H9 (cell line): ENCODE measurements around the gene BCORL1. TPM values are rescaled to one million over a fixed set of nuclear protein-coding genes. Genes with fewer than 3 reads are reported as not detected.

Experiments used
- DNase-seq: peaks from one replicate; pipeline ENCODE4 v3.0.0-alpha.2; 2017
- H2AFZ ChIP-seq: one replicate; pipeline ENCODE4 v1.6.1; 2013; ENCODE audit warnings: mild to moderate bottlenecking, low read length, control low read depth, moderate library complexity
- H2AK5ac ChIP-seq: 2 replicates; pipeline ENCODE4 v1.6.1; 2013; ENCODE audit warnings: low read length, control low read depth, mixed read lengths; ENCODE audit not compliant: insufficient read length
- H2BK120ac ChIP-seq: one replicate; pipeline ENCODE4 v1.6.1; 2013; ENCODE audit warnings: low read depth, mild to moderate bottlenecking, low read length, control low read depth, inconsistent platforms; ENCODE audit not compliant: poor library complexity, severe bottlenecking
- H2BK12ac ChIP-seq: 2 replicates; pipeline ENCODE4 v1.6.1; 2013; ENCODE audit warnings: low read length, control low read depth, mixed read lengths, low read depth; ENCODE audit not compliant: insufficient read length
- H2BK15ac ChIP-seq: 2 replicates; pipeline ENCODE4 v1.6.1; 2013; ENCODE audit warnings: low read depth, low read length, control low read depth
- H2BK20ac ChIP-seq: one replicate; pipeline ENCODE4 v1.6.1; 2013; ENCODE audit warnings: low read depth, mild to moderate bottlenecking, low read length, control low read depth, inconsistent platforms; ENCODE audit not compliant: poor library complexity, severe bottlenecking
- H2BK5ac ChIP-seq: 2 replicates; pipeline ENCODE4 v1.6.1; 2013; ENCODE audit warnings: low read length, control low read depth, mixed read lengths; ENCODE audit not compliant: insufficient read length
- H3K14ac ChIP-seq: 2 replicates; pipeline ENCODE4 v1.6.1; 2013; ENCODE audit warnings: low read length, control low read depth; ENCODE audit not compliant: insufficient read depth
- H3K18ac ChIP-seq: 2 replicates; pipeline ENCODE4 v1.6.1; 2013; ENCODE audit warnings: low read depth, mild to moderate bottlenecking, mixed read lengths, low read length, control low read depth; ENCODE audit not compliant: insufficient read length
- H3K23ac ChIP-seq: 2 replicates; pipeline ENCODE4 v1.6.1; 2013; ENCODE audit warnings: low read length, control low read depth, mixed read lengths, low read depth; ENCODE audit not compliant: insufficient read length
- H3K23me2 ChIP-seq: 2 replicates; pipeline ENCODE4 v1.6.1; 2013; ENCODE audit warnings: low read depth, mild to moderate bottlenecking, mixed read lengths, low read length, control low read depth; ENCODE audit not compliant: insufficient read length, poor library complexity, severe bottlenecking
- H3K27ac ChIP-seq: 2 replicates; pipeline ENCODE4 v1.5.1; 2013; ENCODE audit warnings: low read length, control low read depth, mixed read lengths, low read depth; ENCODE audit not compliant: insufficient read length
- H3K27me3 ChIP-seq: 2 replicates; pipeline ENCODE4 v1.6.1; 2013; ENCODE audit warnings: low read length, control low read depth, inconsistent platforms; ENCODE audit not compliant: insufficient read depth
- H3K4ac ChIP-seq: 2 replicates; pipeline ENCODE4 v1.6.1; 2013; ENCODE audit warnings: low read depth, mild to moderate bottlenecking, control low read depth, inconsistent platforms, low read length, moderate library complexity
- H3K4me1 ChIP-seq: 2 replicates; pipeline ENCODE4 v1.6.1; 2013; ENCODE audit warnings: low read length, control low read depth, inconsistent platforms; ENCODE audit not compliant: insufficient read depth
- H3K4me2 ChIP-seq: 2 replicates; pipeline ENCODE4 v1.6.1; 2013; ENCODE audit warnings: low read length, control low read depth, mixed read lengths; ENCODE audit not compliant: insufficient read length, insufficient read depth
- H3K56ac ChIP-seq: 2 replicates; pipeline ENCODE4 v1.6.1; 2013; ENCODE audit warnings: low read depth, mild to moderate bottlenecking, mixed read lengths, low read length, control low read depth; ENCODE audit not compliant: insufficient read length
- H3K79me1 ChIP-seq: 2 replicates; pipeline ENCODE4 v1.6.1; 2013; ENCODE audit warnings: low read depth, mild to moderate bottlenecking, moderate library complexity, low read length, control low read depth, inconsistent platforms; ENCODE audit not compliant: insufficient read depth, poor library complexity, severe bottlenecking
- H3K79me2 ChIP-seq: 2 replicates; pipeline ENCODE4 v1.6.1; 2013; ENCODE audit warnings: low read length, control low read depth, inconsistent platforms; ENCODE audit not compliant: insufficient read depth
- H3K9ac ChIP-seq: 2 replicates; pipeline ENCODE4 v1.6.1; 2013; ENCODE audit warnings: low read length, control low read depth, mixed read lengths; ENCODE audit not compliant: insufficient read length; ENCODE audit errors: extremely low read depth
- H3K9me3 ChIP-seq: one replicate; pipeline ENCODE4 v1.6.1; 2013; ENCODE audit warnings: low read depth, low read length, inconsistent platforms; ENCODE audit not compliant: control insufficient read depth
- H3T11ph ChIP-seq: one replicate; pipeline ENCODE4 v1.6.1; 2013; ENCODE audit warnings: mild to moderate bottlenecking, low read length, control low read depth, inconsistent platforms
- H4K20me1 ChIP-seq: one replicate; pipeline ENCODE4 v1.6.1; 2013; ENCODE audit not compliant: control insufficient read depth, insufficient read length, insufficient read depth
- H4K5ac ChIP-seq: 2 replicates; pipeline ENCODE4 v1.6.1; 2013; ENCODE audit warnings: low read depth, mild to moderate bottlenecking, mixed read lengths, low read length, control low read depth; ENCODE audit not compliant: insufficient read length
- H4K8ac ChIP-seq: replicated peaks from 2 replicates; pipeline ENCODE4 v1.6.1; 2013; ENCODE audit warnings: low read length, control low read depth, mixed read lengths, low read depth; ENCODE audit not compliant: insufficient read length
- H4K91ac ChIP-seq: 2 replicates; pipeline ENCODE4 v1.6.1; 2013; ENCODE audit warnings: low read depth, mild to moderate bottlenecking, moderate library complexity, mixed read lengths, low read length, control low read depth; ENCODE audit not compliant: insufficient read length
- H3K27ac Mint-ChIP-seq, 3 experiments: 2 replicates in 2 of 3; 3 replicates in 1 of 3; pipeline ENCODE4 v1.8.0; 2020 to 2021; ENCODE audit warnings: mixed read lengths in 3 of 3, mild to moderate bottlenecking in 1 of 3, moderate library complexity in 1 of 3
- H3K27me3 Mint-ChIP-seq: 2 replicates; pipeline ENCODE4 v1.8.0; 2021; ENCODE audit warnings: low read depth, mild to moderate bottlenecking, moderate library complexity, mixed read lengths
- H3K36me3 Mint-ChIP-seq, 3 experiments: 2 replicates in 2 of 3; 3 replicates in 1 of 3; pipeline ENCODE4 v1.8.0; 2020 to 2021; ENCODE audit warnings: low read depth in 3 of 3, mixed read lengths in 3 of 3; ENCODE audit not compliant: insufficient read depth in 1 of 3
- H3K4me1 Mint-ChIP-seq, 2 experiments: 2 replicates each; pipeline ENCODE4 v1.8.0; 2020; ENCODE audit warnings: mixed read lengths in 2 of 2
- H3K4me3 Mint-ChIP-seq, 2 experiments: 2 replicates in 1 of 2; 3 replicates in 1 of 2; pipeline ENCODE4 v1.8.0; 2020 to 2021; ENCODE audit warnings: mild to moderate bottlenecking in 2 of 2, mixed read lengths in 2 of 2, moderate library complexity in 1 of 2
- H3K9me3 Mint-ChIP-seq, 2 experiments: 2 replicates in 1 of 2; 3 replicates in 1 of 2; pipeline ENCODE4 v1.8.0; 2020; ENCODE audit warnings: mild to moderate bottlenecking in 2 of 2, mixed read lengths in 2 of 2, moderate library complexity in 1 of 2
- CTCF ChIP-seq: fragments of 200-600 bp; sonication (generic); conservative IDR thresholded peaks from 3 replicates; pipeline ENCODE4 v1.8.0; 2021; ENCODE audit warnings: antibody characterized with exemption, mild to moderate bottlenecking
- WGBS: extraction: QIAGEN DNeasy Blood & Tissue Kit; methylation state at CpG from one replicate; pipeline ENCODE4 v1.1.7; 2013; ENCODE audit warnings: missing lambda C conversion rate, low lambda C conversion rate, mixed read lengths; ENCODE audit not compliant: insufficient read length; ENCODE audit errors: extremely low coverage; 5-methylcytosine and 5-hydroxymethylcytosine counted together
- total RNA-seq: library from RNA; stranded (reverse); gene quantifications from 2 replicates; pipeline ENCODE4 v1.2.1, GENCODE V29; 2021

BCORL1 gene
- total RNA-seq, 1 experiment from 2014 or later: 6.1 TPM

DNA sequence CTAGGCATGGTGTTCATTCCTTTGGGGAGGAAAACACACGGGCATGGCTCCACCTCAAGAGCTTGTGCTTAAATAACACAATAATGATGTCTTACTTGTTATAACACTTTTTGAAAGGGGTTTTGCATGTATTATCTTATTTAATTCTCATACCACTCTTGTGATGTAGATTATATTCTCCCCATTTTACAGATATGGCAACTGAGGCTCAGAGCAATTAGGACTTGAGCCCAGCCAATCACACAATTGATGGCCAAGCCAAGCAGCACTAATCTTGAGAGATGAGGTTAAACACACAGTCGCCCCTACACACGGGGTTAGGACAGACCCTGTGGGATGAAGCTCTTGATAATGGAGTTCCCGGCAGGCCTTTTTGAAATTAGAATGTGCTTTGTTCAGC, 45.1 kb downstream of the BCORL1 start:
- no peak overlapping the region for H2BK15ac ChIP-seq
- H3K23me2 ChIP-seq: no peaks in the 10 kb centered on the region
- Mint-ChIP-seq H3K4me1 (peaks cover 4 to 13% of the 10 kb centered on the region in 2 experiments), H3K27ac (no peak overlapping the region), H3K36me3 (peaks cover 6 to 47% (median 21%) of the 10 kb centered on the region in 3 experiments; a peak in 6 of 7 replicates), H3K4me3 (no peak overlapping the region), H3K9me3 (peaks cover 0 to 70% of the 10 kb centered on the region in 2 experiments; a peak in 3 of 5 replicates), H3K27me3 (no peaks in the 10 kb centered on the region; the same call in none of the 2 replicates)
- H3K4me2 ChIP-seq: no peak overlapping the region
- no peak overlapping the region for H2BK12ac ChIP-seq
- H3K9ac ChIP-seq: no peak overlapping the region
- no peak overlapping the region for H3K27ac ChIP-seq
- H3K18ac ChIP-seq: no peak overlapping the region
- no peak overlapping the region for H4K8ac ChIP-seq
- no peak overlapping the region for H2BK20ac ChIP-seq
- peaks cover 11% of the 10 kb centered on the region for H3K9me3 ChIP-seq
- no peak overlapping the region for H3K56ac ChIP-seq
- no peak overlapping the region for H3K4ac ChIP-seq
- H2AFZ ChIP-seq: no peak overlapping the region
- WGBS: no CpG with 5 or more reads among the region's 4 CpGs
- no peaks in the 10 kb centered on the region for H3K27me3 ChIP-seq
- H3K23ac ChIP-seq: no peak overlapping the region
- no peak for DNase-seq
- H4K91ac ChIP-seq: no peak overlapping the region
- H2BK120ac ChIP-seq: no peak overlapping the region
- no peaks in the 10 kb centered on the region for H3K4me1 ChIP-seq
- no peak overlapping the region for H3T11ph ChIP-seq
- H4K20me1 ChIP-seq: no peaks in the 10 kb centered on the region
- no peak overlapping the region for H4K5ac ChIP-seq
- H3K79me2 ChIP-seq: no peaks in the 10 kb centered on the region
- no peak for TF ChIP-seq CTCF
- H3K14ac ChIP-seq: no peak overlapping the region
- H2AK5ac ChIP-seq: no peak overlapping the region
- no peaks in the 10 kb centered on the region for H3K79me1 ChIP-seq
- no peak overlapping the region for H2BK5ac ChIP-seq
